A549 (cell line): ENCODE measurements around the gene KLK12.

ENCODE experiments used
- BHLHE40 ChIP-seq: IDR thresholded peaks from 2 replicates; pipeline ENCODE4 v1.6.1; 2012; ENCODE audit warnings: low read depth, low read length, inconsistent platforms
- CTCF ChIP-seq: fragments of >200 bp; sonication (Bioruptor Twin); formaldehyde crosslinking; IDR thresholded peaks from 3 replicates; pipeline ENCODE4 v1.5.1; 2016
- EP300 ChIP-seq, 2 experiments: fragments of >200 bp; sonication (Bioruptor Twin); formaldehyde crosslinking; IDR thresholded peaks; 2 replicates in 1 of 2; 3 replicates in 1 of 2; pipeline ENCODE4 v1.6.1; 2016 to 2017
- FOSL2 ChIP-seq, 2 experiments: fragments of 450-650 bp in 1 of 2; fragments of >200 bp in 1 of 2; sonication (Bioruptor Twin) in 1 of 2; formaldehyde crosslinking; IDR thresholded peaks; 2 replicates each; pipeline versions ENCODE4 v1.5.0 to v1.6.1; 2016 to 2020; ENCODE audit warnings: mild to moderate bottlenecking in 1 of 2, moderate library complexity in 1 of 2
- JUN ChIP-seq, 2 experiments: fragments of >200 bp; sonication (Bioruptor Twin); formaldehyde crosslinking; IDR thresholded peaks; 2 replicates in 1 of 2; 3 replicates in 1 of 2; pipeline ENCODE4 v1.6.1; 2016 to 2017
- POLR2A ChIP-seq: IDR thresholded peaks from 2 replicates; pipeline ENCODE4 v1.6.1; 2012; ENCODE audit warnings: mild to moderate bottlenecking, low read length
- RAD21 ChIP-seq, 2 experiments: fragments of >200 bp in 1 of 2; sonication (Bioruptor Twin) in 1 of 2; formaldehyde crosslinking in 1 of 2; IDR thresholded peaks in 1 of 2; conservative IDR thresholded peaks in 1 of 2; 2 replicates in 1 of 2; 3 replicates in 1 of 2; pipeline ENCODE4 v1.6.1; 2012 to 2018; ENCODE audit warnings: inconsistent platforms in 1 of 2
- RFX5 ChIP-seq: fragments of 450-650 bp; IDR thresholded peaks from 2 replicates; pipeline ENCODE4 v1.7.1; 2014; ENCODE audit warnings: antibody characterized with exemption, mild to moderate bottlenecking, moderate library complexity
- TF ChIP-seq, protein P1 (sequence below): IDR thresholded peaks from 2 replicates; pipeline ENCODE4 v1.6.1; 2012
- TF ChIP-seq, protein P2 (sequence below): IDR thresholded peaks from 2 replicates; pipeline ENCODE4 v1.6.1; 2012

DNA sequence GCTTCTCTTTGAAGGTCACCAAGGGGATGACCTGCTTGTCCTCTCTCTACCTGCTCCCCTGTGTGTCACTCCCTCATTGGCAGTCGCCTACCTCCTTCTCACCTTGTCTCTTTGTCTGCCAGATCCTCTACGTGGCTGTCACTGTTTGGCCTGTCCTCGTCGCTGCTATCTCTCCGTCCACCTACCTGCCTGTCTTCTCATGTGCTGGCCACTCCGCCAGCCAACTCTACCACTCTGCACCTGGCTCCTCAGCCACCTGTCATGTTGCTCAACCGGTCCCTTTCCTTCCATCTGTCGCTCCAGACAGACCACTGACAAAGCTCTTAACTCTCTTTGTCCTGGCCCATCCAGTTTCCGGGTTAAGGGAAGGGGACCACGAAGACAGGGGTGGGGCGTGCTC, at the start of gene KLK12:
- TF ChIP-seq, protein P1, sequence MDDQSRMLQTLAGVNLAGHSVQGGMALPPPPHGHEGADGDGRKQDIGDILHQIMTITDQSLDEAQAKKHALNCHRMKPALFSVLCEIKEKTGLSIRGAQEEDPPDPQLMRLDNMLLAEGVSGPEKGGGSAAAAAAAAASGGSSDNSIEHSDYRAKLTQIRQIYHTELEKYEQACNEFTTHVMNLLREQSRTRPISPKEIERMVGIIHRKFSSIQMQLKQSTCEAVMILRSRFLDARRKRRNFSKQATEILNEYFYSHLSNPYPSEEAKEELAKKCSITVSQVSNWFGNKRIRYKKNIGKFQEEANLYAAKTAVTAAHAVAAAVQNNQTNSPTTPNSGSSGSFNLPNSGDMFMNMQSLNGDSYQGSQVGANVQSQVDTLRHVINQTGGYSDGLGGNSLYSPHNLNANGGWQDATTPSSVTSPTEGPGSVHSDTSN, result no peak
- no peak for TF ChIP-seq FOSL2 (IDR thresholded peaks at IDR 0.05)
- TF ChIP-seq FOSL2 (CRISPR knock-in tag; IDR thresholded peaks at IDR 0.05), result no peak
- TF ChIP-seq EP300 (IDR thresholded peaks at IDR 0.05), result no peak
- no peak for TF ChIP-seq CTCF
- no peak for TF ChIP-seq JUN (IDR thresholded peaks at IDR 0.05)
- TF ChIP-seq RFX5, result no peak
- TF ChIP-seq RAD21 (conservative IDR thresholded peaks at IDR 0.05 in 1 of 2, IDR thresholded peaks at IDR 0.05 in 1 of 2), result no peak
- TF ChIP-seq, protein P2, sequence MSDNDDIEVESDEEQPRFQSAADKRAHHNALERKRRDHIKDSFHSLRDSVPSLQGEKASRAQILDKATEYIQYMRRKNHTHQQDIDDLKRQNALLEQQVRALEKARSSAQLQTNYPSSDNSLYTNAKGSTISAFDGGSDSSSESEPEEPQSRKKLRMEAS, result no peak
- TF ChIP-seq POLR2A, result no peak
- no peak for TF ChIP-seq BHLHE40
